ENCODE measurements around the gene HIGD1B.

The HIGD1B gene

DNA sequence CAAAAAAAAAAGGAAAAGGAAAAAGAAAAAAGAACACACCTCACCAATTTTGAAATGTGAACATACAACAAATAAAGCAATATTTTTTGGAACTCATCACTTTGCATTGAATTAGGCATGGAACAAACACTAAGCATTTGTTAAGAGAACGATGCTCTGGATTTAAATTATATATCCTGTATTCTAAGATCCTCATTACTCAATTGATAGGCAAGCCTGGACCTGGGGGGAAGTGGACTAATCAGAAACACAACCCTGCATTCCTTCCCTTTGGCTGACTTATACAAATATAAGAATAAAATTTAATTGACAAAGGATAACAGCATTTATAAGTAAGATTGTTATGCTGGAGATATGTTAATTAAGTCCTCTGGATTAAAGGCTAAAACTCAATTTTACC lies 19.8 kb upstream of the HIGD1B start:
- no peak overlapping the region for H2AFZ ChIP-seq (ENCODE audit: low read depth, low read length)
- no peaks in the 10 kb centered on the region for H3K9me3 ChIP-seq (ENCODE audit: insufficient read depth, low read length)
- H3K4me3 ChIP-seq (ENCODE audit: low read length) = peak overlapping the region; percentile 90; the same call in 1 of the 2 replicates
- H4K20me1 ChIP-seq (ENCODE audit: insufficient read depth, low read length) = peaks cover 17% of the 10 kb centered on the region
- no peak for TF ChIP-seq CTCF (IDR thresholded peaks at IDR 0.05; ENCODE audit: low read depth, low read length)
- no peak for TF ChIP-seq EZH2phosphoT487 (IDR thresholded peaks at IDR 0.05; ENCODE audit: low read depth)
- peak overlapping the region; percentile 78 for H3K4me2 ChIP-seq (ENCODE audit: low read length)
- H3K36me3 ChIP-seq (replicated peaks; ENCODE audit: low read depth, low read length) = no peaks in the 10 kb centered on the region
- H3K79me2 ChIP-seq (ENCODE audit: low read length) = peaks cover 68% of the 10 kb centered on the region
- H3K27me3 ChIP-seq (ENCODE audit: low read depth, low read length) = 0 out of 2 replicates have a peak, but pooled peaks cover 3% of the 10 kb centered on the region
- H3K4me1 ChIP-seq (ENCODE audit: low read length) = peaks cover 11% of the 10 kb centered on the region
- no peak overlapping the region for H3K9ac ChIP-seq (ENCODE audit: low read length)
- no peak overlapping the region for H3K27ac ChIP-seq (ENCODE audit: low read length)

- Histone ChIP-seq H3K4me2 (ENCODE audit: low read length) (peak overlapping the region; percentile 78), H3K27me3 (ENCODE audit: low read depth, low read length) (0 out of 2 replicates have a peak, but pooled peaks cover 3% of the 10 kb centered on the region), H3K9me3 (ENCODE audit: insufficient read depth, low read length) (no peaks in the 10 kb centered on the region), H3K9ac (ENCODE audit: low read length) (peak overlapping the region; percentile 82), H3K79me2 (ENCODE audit: low read length) (peaks cover 56% of the 10 kb centered on the region), H3K4me1 (ENCODE audit: low read length) (peaks cover 11% of the 10 kb centered on the region), H3K36me3 (replicated peaks; ENCODE audit: low read depth, low read length) (no peaks in the 10 kb centered on the region), H2AFZ (ENCODE audit: low read depth, low read length) (peak overlapping the region; percentile 22; the same call in 1 of the 2 replicates), H4K20me1 (ENCODE audit: insufficient read depth, low read length) (peaks cover 16% of the 10 kb centered on the region; the same call in 1 of the 2 replicates), H3K4me3 (ENCODE audit: low read length) (peak overlapping the region; percentile 90), H3K27ac (ENCODE audit: low read length) (peak overlapping the region; percentile 26; the same call in 1 of the 2 replicates)
- no peak for TF ChIP-seq CTCF (IDR thresholded peaks at IDR 0.05; ENCODE audit: low read depth, low read length)
- no peak for TF ChIP-seq EZH2phosphoT487 (IDR thresholded peaks at IDR 0.05; ENCODE audit: low read depth)
Measured at GRCh38 chr17:44828919-44829522, 18.7 kb upstream of the HIGD1B start.

DNA sequence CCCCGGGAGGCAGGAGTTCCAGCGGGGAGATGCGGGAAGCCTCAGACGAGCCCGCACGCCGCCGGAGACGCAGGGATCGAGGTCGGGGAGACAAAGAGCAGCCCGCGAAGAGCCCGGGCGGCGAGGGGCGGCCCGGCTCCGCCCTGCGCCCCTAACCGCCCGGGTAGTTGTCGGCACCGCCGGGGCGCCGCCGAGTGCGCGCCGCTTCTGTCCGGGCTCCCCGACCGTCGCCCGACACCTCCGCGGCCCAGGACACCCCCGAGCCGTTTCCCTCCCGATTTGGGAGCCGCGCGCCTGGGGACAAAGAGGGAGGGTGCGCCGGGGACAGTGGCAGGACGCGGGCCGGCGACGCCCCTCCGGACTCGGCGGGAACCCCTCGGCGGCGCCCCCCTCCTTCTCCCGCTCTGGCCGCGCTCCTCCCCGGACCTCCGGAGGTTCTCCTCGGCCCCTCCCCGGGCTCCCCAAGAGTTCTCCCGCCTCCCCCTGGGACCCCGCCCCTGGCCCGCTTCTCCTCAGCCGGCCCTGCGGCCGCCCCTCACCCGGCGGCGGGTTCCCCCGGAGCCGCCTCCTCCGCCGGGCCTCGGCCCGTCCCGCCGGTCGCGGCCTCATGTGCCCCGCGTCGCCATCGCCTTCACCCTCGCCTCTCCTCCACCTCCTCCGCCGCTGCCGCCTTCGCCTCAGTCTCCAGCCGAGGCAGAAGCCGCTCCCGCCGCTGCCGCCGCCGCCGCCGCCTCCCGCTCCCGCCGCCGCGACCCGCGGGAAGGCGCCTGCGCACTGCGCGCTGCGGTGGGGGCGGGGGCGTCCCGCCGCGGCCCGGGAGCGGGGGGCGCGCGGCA lies 17.9 kb upstream of the HIGD1B start, which contains the start of gene GJC1:
Gene GJC1, minus strand, starts transcription at position 765 of the 836 bp plus-strand sequence. CDS start 24,470 bp downstream, outside the sequence.
- H3K36me3 ChIP-seq (replicated peaks; ENCODE audit: low read depth, low read length) = no peaks in the 10 kb centered on the region
- peak within 1 kb of the TSS; percentile 26; the same call in 1 of the 2 replicates for H3K27ac ChIP-seq (ENCODE audit: low read length)
- 0 out of 2 replicates have a peak, but pooled peaks cover 3% of the 10 kb centered on the region for H3K27me3 ChIP-seq (ENCODE audit: low read depth, low read length)
- H3K9ac ChIP-seq (ENCODE audit: low read length) = peak within 1 kb of the TSS; percentile 82
- H3K4me2 ChIP-seq (ENCODE audit: low read length) = peak within 1 kb of the TSS; percentile 78
- H2AFZ ChIP-seq (ENCODE audit: low read depth, low read length) = peak within 1 kb of the TSS; percentile 81
- H3K9me3 ChIP-seq (ENCODE audit: insufficient read depth, low read length) = no peaks in the 10 kb centered on the region
- H3K4me3 ChIP-seq (ENCODE audit: low read length) = peak within 1 kb of the TSS; percentile 90
- TF ChIP-seq EZH2phosphoT487 (IDR thresholded peaks at IDR 0.05; ENCODE audit: low read depth) = no peak
- TF ChIP-seq CTCF (IDR thresholded peaks at IDR 0.05; ENCODE audit: low read depth, low read length) = no peak
- peaks cover 11% of the 10 kb centered on the region for H3K4me1 ChIP-seq (ENCODE audit: low read length)
- peaks cover 49% of the 10 kb centered on the region for H3K79me2 ChIP-seq (ENCODE audit: low read length)
- peaks cover 13% of the 10 kb centered on the region; the same call in 1 of the 2 replicates for H4K20me1 ChIP-seq (ENCODE audit: insufficient read depth, low read length)
